VCaP (cell line): ENCODE data around the gene AUTS2.
"Not testable (repeated sequence)": the region's sequence is repeated elsewhere in the genome, so short reads cannot be mapped to it uniquely, and the experiment has no call there.

Experiments
- H3K27ac ChIP-seq: fragments of 450-650 bp; 2 replicates; pipeline ENCODE4 v1.5.1; 2017
- TF ChIP-seq, protein P1 (sequence below): fragments of 450-650 bp; conservative IDR thresholded peaks from 2 replicates; pipeline ENCODE4 v1.5.1; 2017; ENCODE audit warnings: mild to moderate bottlenecking, moderate library complexity

AUTS2 gene

DNA sequence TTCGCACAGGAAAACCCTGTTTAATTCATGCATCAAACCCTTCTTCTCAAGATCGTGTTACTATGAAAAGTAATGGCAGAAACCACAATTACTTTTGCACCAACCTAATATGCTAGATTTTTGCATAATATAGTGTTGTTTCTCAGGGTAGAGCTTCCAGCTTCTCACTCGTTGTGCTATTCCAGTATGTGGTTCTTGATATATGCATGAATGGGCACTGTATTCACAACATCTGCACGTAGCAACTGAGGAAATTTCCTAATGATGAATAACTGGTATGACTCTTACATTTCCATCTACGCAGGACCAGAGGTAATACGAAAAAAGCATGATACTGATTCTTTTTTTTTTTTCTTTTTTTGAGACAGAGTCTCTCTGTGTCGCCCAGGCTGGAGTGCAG lies 1207.1 kb downstream of the AUTS2 start:
- TF ChIP-seq, protein P1, sequence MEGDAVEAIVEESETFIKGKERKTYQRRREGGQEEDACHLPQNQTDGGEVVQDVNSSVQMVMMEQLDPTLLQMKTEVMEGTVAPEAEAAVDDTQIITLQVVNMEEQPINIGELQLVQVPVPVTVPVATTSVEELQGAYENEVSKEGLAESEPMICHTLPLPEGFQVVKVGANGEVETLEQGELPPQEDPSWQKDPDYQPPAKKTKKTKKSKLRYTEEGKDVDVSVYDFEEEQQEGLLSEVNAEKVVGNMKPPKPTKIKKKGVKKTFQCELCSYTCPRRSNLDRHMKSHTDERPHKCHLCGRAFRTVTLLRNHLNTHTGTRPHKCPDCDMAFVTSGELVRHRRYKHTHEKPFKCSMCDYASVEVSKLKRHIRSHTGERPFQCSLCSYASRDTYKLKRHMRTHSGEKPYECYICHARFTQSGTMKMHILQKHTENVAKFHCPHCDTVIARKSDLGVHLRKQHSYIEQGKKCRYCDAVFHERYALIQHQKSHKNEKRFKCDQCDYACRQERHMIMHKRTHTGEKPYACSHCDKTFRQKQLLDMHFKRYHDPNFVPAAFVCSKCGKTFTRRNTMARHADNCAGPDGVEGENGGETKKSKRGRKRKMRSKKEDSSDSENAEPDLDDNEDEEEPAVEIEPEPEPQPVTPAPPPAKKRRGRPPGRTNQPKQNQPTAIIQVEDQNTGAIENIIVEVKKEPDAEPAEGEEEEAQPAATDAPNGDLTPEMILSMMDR, result no peak
- no peak overlapping the region for H3K27ac ChIP-seq

DNA sequence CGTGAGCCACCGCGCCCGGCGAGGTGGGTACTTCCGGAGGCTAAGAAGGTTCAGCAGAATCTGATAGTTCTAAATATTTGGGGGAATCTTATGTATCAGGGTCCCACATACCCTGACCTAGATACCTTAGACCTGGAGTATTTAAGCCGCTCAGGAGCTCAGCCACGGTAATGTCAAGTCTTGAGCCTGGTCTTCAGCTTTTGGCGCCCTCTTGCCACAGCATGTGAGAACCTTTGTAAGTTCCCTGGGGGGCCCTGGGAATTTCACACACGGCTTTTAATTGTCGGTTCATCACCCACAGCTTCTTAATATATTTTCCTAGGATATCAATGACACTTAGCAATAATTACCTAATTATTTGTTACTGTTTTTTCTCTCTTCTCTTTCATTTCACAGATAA lies 1209.4 kb downstream of the AUTS2 start:
- H3K27ac ChIP-seq, result no peak overlapping the region

DNA sequence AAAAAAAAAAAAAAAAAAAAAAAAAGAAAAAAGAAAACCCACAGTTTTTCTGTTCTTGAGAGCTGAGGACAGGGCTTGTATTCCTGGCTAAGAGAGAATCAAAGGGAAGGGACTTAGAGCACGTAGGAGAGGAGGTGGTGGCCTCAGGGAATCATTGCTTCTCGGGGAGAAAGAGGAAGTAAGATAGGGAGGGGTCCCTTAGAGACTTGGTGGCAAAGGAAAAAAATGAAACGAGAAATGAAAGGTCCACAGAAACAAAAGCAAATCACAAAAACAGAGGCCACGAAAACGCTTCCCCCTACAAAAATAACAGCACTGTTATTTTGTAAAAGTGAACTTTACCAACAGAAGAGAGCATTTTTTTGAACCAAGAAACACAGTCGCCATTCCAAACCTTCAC lies 1210.6 kb downstream of the AUTS2 start:
- peak overlapping the region; percentile 82 for H3K27ac ChIP-seq
- TF ChIP-seq, protein P1, result no peak

More for the DNA sequence above, 1209.4 kb downstream of the AUTS2 start:
- TF ChIP-seq, protein P1, result no peak

DNA sequence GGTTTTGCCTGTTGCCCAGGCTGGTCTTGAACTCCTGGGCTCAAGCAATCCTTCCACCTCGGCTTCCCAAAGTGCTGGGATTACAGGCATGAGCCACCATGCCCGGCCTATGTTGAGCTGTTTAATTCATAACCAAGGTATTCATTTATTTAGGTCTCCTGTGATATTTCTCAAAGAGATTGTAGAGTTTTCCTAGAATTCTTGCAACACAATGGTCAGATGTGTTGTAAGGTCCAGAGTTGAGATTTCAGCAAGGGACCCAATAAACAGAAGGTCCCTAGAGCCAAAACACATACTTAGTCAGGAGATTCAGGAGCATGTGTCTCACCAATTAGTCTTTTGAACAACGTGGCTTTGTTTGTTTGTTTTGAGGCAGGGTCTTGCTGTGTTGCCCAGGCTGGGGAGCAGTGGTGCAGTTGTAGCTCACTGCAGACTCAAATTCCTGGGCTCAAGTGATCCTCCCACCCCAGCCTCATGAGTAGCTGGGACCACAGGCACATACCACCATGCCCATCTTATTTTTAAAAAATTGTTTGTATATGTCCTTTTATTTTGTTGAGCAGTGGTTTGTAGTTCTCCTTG lies 1212.4 kb downstream of the AUTS2 start:
- TF ChIP-seq, protein P1, result no peak
- H3K27ac ChIP-seq, result peak overlapping the region; percentile 82

DNA sequence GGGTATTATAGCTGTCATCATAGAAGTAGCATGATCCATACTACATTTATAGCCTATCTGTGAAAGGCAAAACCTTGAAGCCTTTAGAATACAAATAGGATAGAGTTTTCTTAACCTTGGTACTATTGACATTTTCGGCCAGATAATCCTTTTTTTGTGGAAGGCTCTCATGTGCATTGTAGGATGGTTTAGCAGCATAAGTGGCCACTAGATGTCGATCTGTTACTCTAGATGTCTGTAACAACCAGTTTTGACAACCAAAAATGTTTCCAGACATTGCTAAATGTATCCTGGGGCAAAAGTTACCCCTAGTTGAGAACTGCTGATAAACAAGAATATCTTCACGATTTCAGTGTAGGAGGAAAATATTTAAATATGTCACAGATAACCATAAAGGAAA lies 1214.2 kb downstream of the AUTS2 start:
- no peak overlapping the region for H3K27ac ChIP-seq
- TF ChIP-seq, protein P1, result peak; percentile 84

DNA sequence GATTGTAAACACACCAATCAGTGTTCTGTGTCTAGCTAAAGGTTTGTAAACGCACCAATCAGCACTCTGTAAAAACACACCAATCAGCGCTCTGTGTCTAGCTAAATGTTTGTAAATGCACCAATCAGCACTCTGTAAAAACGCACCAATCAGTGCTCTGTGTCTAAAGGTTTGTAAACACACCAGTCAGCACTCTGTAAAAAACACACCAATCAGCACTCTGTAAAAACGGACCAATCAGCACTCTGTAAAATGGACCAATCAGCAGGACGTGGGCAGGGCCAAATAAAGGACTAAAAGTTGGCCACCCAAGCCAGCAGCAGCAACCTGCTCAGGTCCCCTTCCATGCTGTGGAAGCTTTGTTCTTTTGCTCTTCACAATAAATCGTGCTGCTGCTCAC lies 1224.2 kb downstream of the AUTS2 start:
- H3K27ac ChIP-seq, result not testable (repeated sequence)

DNA sequence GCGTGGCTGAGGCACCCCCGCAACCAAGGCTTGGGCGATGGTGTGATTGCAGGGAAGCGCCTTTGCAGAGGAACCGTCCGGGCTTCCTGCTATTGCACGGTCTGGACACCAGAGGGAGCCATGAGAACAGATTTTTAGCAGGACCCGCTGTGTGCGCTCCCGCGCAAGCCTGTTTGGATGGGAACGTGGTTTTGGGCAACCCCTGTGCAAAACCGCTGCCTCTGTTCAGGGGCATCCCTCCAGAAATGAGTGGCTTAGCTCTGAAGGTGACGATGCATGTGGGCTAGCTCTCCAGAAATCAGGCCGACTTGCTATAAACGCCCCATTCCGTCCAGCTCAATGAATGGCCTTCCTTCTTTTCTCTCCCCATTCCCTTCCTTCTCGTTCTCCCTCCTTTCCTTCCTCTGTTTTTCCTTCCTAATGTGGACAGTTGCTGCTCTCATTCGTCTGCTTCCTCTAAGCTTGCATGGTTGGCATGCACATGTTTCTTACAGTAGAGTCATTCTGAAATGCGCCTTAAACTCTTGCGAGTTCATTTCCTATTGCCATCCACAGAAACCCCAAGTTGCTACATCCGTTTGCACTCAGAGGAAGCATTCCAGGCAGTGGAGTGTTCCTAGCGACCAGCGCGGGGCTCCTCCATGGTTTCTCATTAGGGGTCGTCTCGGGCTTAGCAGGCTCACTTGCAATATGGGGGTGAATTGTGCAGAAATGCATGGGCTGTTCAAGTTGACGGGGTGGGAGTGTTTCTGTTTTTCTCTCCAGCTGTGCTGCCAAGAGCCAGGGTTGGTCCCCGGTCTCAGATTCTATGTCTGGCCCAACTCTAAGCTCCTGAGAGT lies 1231.2 kb downstream of the AUTS2 start:
- no peak overlapping the region for H3K27ac ChIP-seq
- TF ChIP-seq, protein P1, result peak; percentile 74

DNA sequence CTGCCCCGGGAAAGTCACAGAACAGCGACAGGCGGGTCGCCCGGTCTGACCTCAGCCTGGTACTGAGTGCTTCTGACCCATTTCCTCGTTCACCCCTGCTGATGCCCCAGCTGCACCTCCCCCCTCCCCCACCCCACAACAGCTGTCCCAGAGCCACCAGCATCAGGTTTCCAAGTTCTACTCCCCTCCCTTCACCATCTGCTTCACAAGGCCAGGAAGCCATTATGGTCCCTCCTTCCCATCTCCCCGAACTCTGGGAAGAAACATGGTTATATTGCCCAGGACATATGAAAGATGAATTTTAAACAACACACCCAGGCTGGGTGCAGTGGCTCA lies 1231.8 kb downstream of the AUTS2 start:
- H3K27ac ChIP-seq, result no peak overlapping the region
- TF ChIP-seq, protein P1, result no peak
